ENCODE data around the gene IPCEF1.

- no peak for TF ChIP-seq CTCF (IDR thresholded peaks at IDR 0.05)
- TF ChIP-seq REST (IDR thresholded peaks at IDR 0.05): no peak
- no peak for TF ChIP-seq ZFP36 (IDR thresholded peaks at IDR 0.05; ENCODE audit: borderline replicate concordance, partially characterized antibody)
- no peak for TF ChIP-seq POLR2A (IDR thresholded peaks at IDR 0.05; ENCODE audit: low read length)
- no peak for TF ChIP-seq HMGXB4 (CRISPR knock-in tag; IDR thresholded peaks at IDR 0.05; ENCODE audit: borderline replicate concordance)
- no peak for TF ChIP-seq NFE2L2 (conservative IDR thresholded peaks at IDR 0.05; ENCODE audit: low read length)
- no peak for TF ChIP-seq ELK1 (IDR thresholded peaks at IDR 0.05; ENCODE audit: low read depth, low read length)
- no peak for TF ChIP-seq ESRRA (IDR thresholded peaks at IDR 0.05; ENCODE audit: borderline replicate concordance, low read length)
- TF ChIP-seq PBX3 (IDR thresholded peaks at IDR 0.05): no peak
- no peak for TF ChIP-seq HOXA7 (CRISPR knock-in tag; IDR thresholded peaks at IDR 0.05)
- TF ChIP-seq CEBPB (IDR thresholded peaks at IDR 0.05): no peak
Observed at GRCh38 chr6:154359161-154359574, 2.6 kb upstream of the IPCEF1 start.
